Hypothalamus (tissue), 51 donors: ENCODE data around the gene SLC17A2.

Experiments
- DNase-seq, 51 donors: peaks; one replicate each; lab custom pipeline; 2025; lab: John Stamatoyannopoulos, UW

SLC17A2 gene

GRCh38 chr6:25922301-25922700, 8.2 kb downstream of the SLC17A2 start:
- no peak for DNase-seq

GRCh38 chr6:25921525-25922203, 8.8 kb downstream of the SLC17A2 start:
- DNase-seq = no peak

GRCh38 chr6:25919657-25920056, 10.8 kb downstream of the SLC17A2 start:
- no peak for DNase-seq

- DNase-seq = no peak
Measured at GRCh38 chr6:25918083-25918683, 12.3 kb downstream of the SLC17A2 start.

- DNase-seq = no peak
Measured at GRCh38 chr6:25916789-25917490, 13.6 kb downstream of the SLC17A2 start.

- DNase-seq = no peak
Measured at GRCh38 chr6:25916330-25916729, 14.2 kb downstream of the SLC17A2 start.

GRCh38 chr6:25913741-25914140, 16.8 kb downstream of the SLC17A2 start:
- DNase-seq = no peak

- no peak for DNase-seq
Measured at GRCh38 chr6:25911351-25911750, 19.1 kb downstream of the SLC17A2 start.

- no peak for DNase-seq
Measured at GRCh38 chr6:25907475-25908014, 22.9 kb downstream of the SLC17A2 start.

- DNase-seq = no peak
Measured at GRCh38 chr6:25903467-25904099, 26.9 kb downstream of the SLC17A2 start.

- DNase-seq = no peak
Measured at GRCh38 chr6:25902071-25902470, 28.4 kb downstream of the SLC17A2 start.

GRCh38 chr6:25900843-25901242, 29.6 kb downstream of the SLC17A2 start:
- no peak for DNase-seq

- DNase-seq = no peak
Measured at GRCh38 chr6:25899580-25900408, 30.7 kb downstream of the SLC17A2 start.

- DNase-seq = no peak
Measured at GRCh38 chr6:25899123-25899522, 31.4 kb downstream of the SLC17A2 start.

GRCh38 chr6:25898289-25898977, 32.1 kb downstream of the SLC17A2 start:
- no peak for DNase-seq

GRCh38 chr6:25896252-25896651, 34.2 kb downstream of the SLC17A2 start:
- no peak for DNase-seq

- DNase-seq = no peak
Measured at GRCh38 chr6:25895771-25896170, 34.7 kb downstream of the SLC17A2 start.

- DNase-seq = no peak
Measured at GRCh38 chr6:25893778-25894177, 36.7 kb downstream of the SLC17A2 start.

- DNase-seq = no peak
Measured at GRCh38 chr6:25892877-25893276, 37.6 kb downstream of the SLC17A2 start.
